GM23338 (cell line): ENCODE data around the gene ICOS. TPM values are rescaled to one million over a fixed set of nuclear protein-coding genes. Genes with fewer than 3 reads are reported as not detected.

Experiments used
- ATAC-seq: fragments of 200-7000 bp; cut with Tn5 transposase; 3 replicates; pipeline ENCODE4 v1.9.1; 2020
- DNase-seq: peaks from one replicate; pipeline ENCODE4 v3.0.0-alpha.2; 2015; ENCODE audit warnings: low spot score
- H2AFZ ChIP-seq: fragments of 200-600 bp; sonication (generic); 2 replicates; pipeline ENCODE4 v1.8.0; 2016; ENCODE audit warnings: antibody characterized with exemption, mild to moderate bottlenecking, moderate library complexity
- H3F3A ChIP-seq: fragments of 200-600 bp; sonication (generic); replicated peaks from 2 replicates; pipeline ENCODE4 v1.8.0; 2017; ENCODE audit warnings: antibody characterized with exemption, mixed run types, low read depth
- H3K27ac ChIP-seq: fragments of 200-600 bp; sonication (generic); 2 replicates; pipeline ENCODE4 v1.6.1; 2016; ENCODE audit warnings: low read depth
- H3K27me3 ChIP-seq: fragments of 200-600 bp; sonication (generic); 2 replicates; pipeline ENCODE4 v1.8.0; 2016; ENCODE audit warnings: mild to moderate bottlenecking, mixed run types, moderate library complexity; ENCODE audit not compliant: insufficient read depth
- H3K36me3 ChIP-seq: fragments of 200-600 bp; sonication (generic); 2 replicates; pipeline ENCODE4 v1.8.0; 2016; ENCODE audit warnings: mild to moderate bottlenecking; ENCODE audit not compliant: insufficient read depth
- H3K4me1 ChIP-seq: fragments of 200-600 bp; sonication (generic); 2 replicates; pipeline ENCODE4 v1.8.0; 2016; ENCODE audit warnings: mild to moderate bottlenecking, moderate library complexity; ENCODE audit not compliant: insufficient read depth
- H3K4me2 ChIP-seq: fragments of 200-600 bp; sonication (generic); 2 replicates; pipeline ENCODE4 v1.7.1; 2017; ENCODE audit warnings: mixed run types
- H3K4me3 ChIP-seq: fragments of 200-600 bp; sonication (generic); 2 replicates; pipeline ENCODE4 v1.6.1; 2016; ENCODE audit warnings: mixed run types
- H3K79me2 ChIP-seq: fragments of 200-600 bp; sonication (generic); replicated peaks from 2 replicates; pipeline ENCODE4 v1.8.0; 2017; ENCODE audit warnings: mild to moderate bottlenecking; ENCODE audit not compliant: insufficient read depth
- H3K9me2 ChIP-seq: fragments of 200-600 bp; sonication (generic); 2 replicates; pipeline ENCODE4 v1.8.0; 2017; ENCODE audit not compliant: insufficient read depth
- H4K20me1 ChIP-seq: fragments of 200-600 bp; sonication (generic); replicated peaks from 2 replicates; pipeline ENCODE4 v1.8.0; 2017; ENCODE audit warnings: mild to moderate bottlenecking; ENCODE audit not compliant: insufficient read depth
- H3K27ac Mint-ChIP-seq: 2 replicates; pipeline ENCODE4 v1.8.0; 2020; ENCODE audit warnings: inconsistent platforms, mild to moderate bottlenecking, moderate library complexity, mixed read lengths
- H3K27me3 Mint-ChIP-seq: 3 replicates; pipeline ENCODE4 v1.8.0; 2022; ENCODE audit warnings: low read depth, mild to moderate bottlenecking, moderate library complexity, mixed read lengths, inconsistent platforms; ENCODE audit not compliant: insufficient read depth, poor library complexity
- H3K36me3 Mint-ChIP-seq: 3 replicates; pipeline ENCODE4 v1.8.0; 2021; ENCODE audit warnings: low read depth, mild to moderate bottlenecking, inconsistent platforms, moderate library complexity, mixed read lengths
- H3K4me1 Mint-ChIP-seq: 3 replicates; pipeline ENCODE4 v1.8.0; 2020; ENCODE audit warnings: mild to moderate bottlenecking, inconsistent platforms, mixed read lengths
- H3K4me3 Mint-ChIP-seq: 3 replicates; pipeline ENCODE4 v1.8.0; 2021; ENCODE audit warnings: moderate library complexity, mild to moderate bottlenecking, inconsistent platforms, mixed read lengths
- H3K9me3 Mint-ChIP-seq: 3 replicates; pipeline ENCODE4 v1.8.0; 2020; ENCODE audit warnings: moderate library complexity, mild to moderate bottlenecking, inconsistent platforms, mixed read lengths
- CREB1 ChIP-seq: fragments of 250-450 bp; sonication (Bioruptor Pico); IDR thresholded peaks from 2 replicates; pipeline ENCODE4 v1.5.0; 2020; ENCODE audit warnings: low read depth, mild to moderate bottlenecking, moderate library complexity
- EZH2 ChIP-seq: fragments of 200-600 bp; sonication (generic); IDR thresholded peaks from one replicate; pipeline ENCODE4 v1.8.0; 2017; ENCODE audit warnings: antibody characterized with exemption, mild to moderate bottlenecking, low read depth; ENCODE audit not compliant: unreplicated experiment
- EZH2phosphoT487 ChIP-seq: fragments of 200-600 bp; sonication (generic); IDR thresholded peaks from one replicate; pipeline ENCODE4 v1.8.1; 2018; ENCODE audit warnings: antibody characterized with exemption; ENCODE audit not compliant: unreplicated experiment
- NANOG ChIP-seq: IDR thresholded peaks from 2 replicates; pipeline ENCODE4 v1.6.1; 2016; ENCODE audit warnings: antibody characterized with exemption, borderline replicate concordance
- ZNF331 ChIP-seq: fragments of 250-450 bp; sonication (Bioruptor Pico); IDR thresholded peaks from 2 replicates; pipeline ENCODE4 v1.5.0; 2020; ENCODE audit warnings: low read depth, mild to moderate bottlenecking, moderate library complexity
- polyA plus RNA-seq: library from polyadenylated mRNA; unstranded; fragments of >200 nt; fragmentation: Nextera tagmentation; extraction: Ambion mirVana; gene quantifications from 2 replicates; pipeline ENCODE4 v1.2.1, GENCODE V29; 2016
- total RNA-seq: library from RNA; depleted of rRNA; stranded (reverse); fragments of >200 nt; shearing (Covaris generic); gene quantifications from 2 replicates; pipeline ENCODE4 v1.2.3, GENCODE V29; 2014
- TF ChIP-seq, protein P1 (sequence below): IDR thresholded peaks from 2 replicates; pipeline ENCODE4 v1.6.1; 2016; ENCODE audit warnings: antibody characterized with exemption
- TF ChIP-seq, protein P2 (sequence below): IDR thresholded peaks from one replicate; pipeline ENCODE4 v1.6.1; 2018; ENCODE audit warnings: antibody characterized with exemption; ENCODE audit not compliant: unreplicated experiment
- TF ChIP-seq, protein P3 (sequence below), 2 experiments: fragments of 200-600 bp in 1 of 2; sonication (generic) in 1 of 2; conservative IDR thresholded peaks; 2 replicates each; pipeline versions ENCODE4 v1.5.1 to v1.6.1; 2016 to 2017; ENCODE audit warnings: antibody characterized with exemption in 2 of 2, low read depth in 2 of 2, mild to moderate bottlenecking in 2 of 2, moderate library complexity in 1 of 2

The ICOS gene
- total and polyA plus RNA-seq, 2 experiments from 2014 or later = not detected

DNA sequence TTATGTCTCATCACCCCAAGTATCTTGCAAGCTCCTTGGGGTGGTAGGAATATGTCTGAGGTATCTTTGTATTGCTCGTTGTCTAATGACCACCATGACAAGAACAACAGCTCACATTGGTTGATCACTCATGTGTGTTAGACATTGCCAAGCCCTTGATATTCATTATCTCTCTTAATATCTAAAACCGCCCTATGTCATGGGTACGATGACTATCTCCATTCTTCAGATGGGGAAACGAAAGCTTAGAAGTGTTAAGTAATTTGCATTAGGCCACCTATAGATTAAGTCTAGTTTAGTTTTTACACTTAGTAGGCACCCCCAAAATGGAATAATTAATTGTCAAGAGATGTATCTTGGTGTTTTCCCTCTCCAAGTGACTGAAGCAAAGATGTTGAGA, 57.0 kb downstream of the ICOS start (continued):
- TF ChIP-seq, protein P1, sequence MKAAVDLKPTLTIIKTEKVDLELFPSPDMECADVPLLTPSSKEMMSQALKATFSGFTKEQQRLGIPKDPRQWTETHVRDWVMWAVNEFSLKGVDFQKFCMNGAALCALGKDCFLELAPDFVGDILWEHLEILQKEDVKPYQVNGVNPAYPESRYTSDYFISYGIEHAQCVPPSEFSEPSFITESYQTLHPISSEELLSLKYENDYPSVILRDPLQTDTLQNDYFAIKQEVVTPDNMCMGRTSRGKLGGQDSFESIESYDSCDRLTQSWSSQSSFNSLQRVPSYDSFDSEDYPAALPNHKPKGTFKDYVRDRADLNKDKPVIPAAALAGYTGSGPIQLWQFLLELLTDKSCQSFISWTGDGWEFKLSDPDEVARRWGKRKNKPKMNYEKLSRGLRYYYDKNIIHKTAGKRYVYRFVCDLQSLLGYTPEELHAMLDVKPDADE = no peak

DNA sequence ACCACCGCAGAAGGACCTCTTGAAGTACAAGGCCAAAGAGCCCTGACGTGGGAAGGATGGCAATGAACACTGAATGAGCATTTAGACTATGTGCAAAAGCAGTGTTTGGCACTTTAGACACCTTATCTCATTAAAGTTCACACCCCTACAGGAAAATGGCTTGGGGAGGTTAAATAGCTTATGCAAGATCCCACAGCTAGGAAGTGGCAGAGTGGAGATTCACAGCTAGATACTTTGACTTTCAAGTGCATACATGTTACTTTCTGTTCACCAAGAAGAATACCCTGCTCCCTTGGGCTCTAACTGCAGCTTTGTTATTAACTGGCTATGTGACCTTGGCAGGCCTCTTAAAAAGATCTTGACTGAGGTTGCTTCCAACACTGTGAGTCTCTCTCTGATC, 58.2 kb downstream of the ICOS start:
- Histone ChIP-seq H3K79me2 (no peaks in the 10 kb centered on the region), H3K36me3 (no peaks in the 10 kb centered on the region), H3F3A (no peaks in the 10 kb centered on the region), H3K4me3 (no peak overlapping the region), H4K20me1 (no peaks in the 10 kb centered on the region), H3K27ac (no peak overlapping the region), H2AFZ (no peak overlapping the region), H3K27me3 (no peaks in the 10 kb centered on the region), H3K4me1 (no peaks in the 10 kb centered on the region), H3K4me2 (no peak overlapping the region), H3K9me2 (0 out of 2 replicates have a peak, but pooled peaks cover 3% of the 10 kb centered on the region)
- Mint-ChIP-seq H3K4me1 (no peaks in the 10 kb centered on the region), H3K9me3 (no peaks in the 10 kb centered on the region), H3K36me3 (no peaks in the 10 kb centered on the region), H3K4me3 (no peak overlapping the region), H3K27me3 (peaks cover 3% of the 10 kb centered on the region), H3K27ac (no peak overlapping the region)
- ATAC-seq (no peak), DNase-seq (no peak)
- TF ChIP-seq, protein P2, sequence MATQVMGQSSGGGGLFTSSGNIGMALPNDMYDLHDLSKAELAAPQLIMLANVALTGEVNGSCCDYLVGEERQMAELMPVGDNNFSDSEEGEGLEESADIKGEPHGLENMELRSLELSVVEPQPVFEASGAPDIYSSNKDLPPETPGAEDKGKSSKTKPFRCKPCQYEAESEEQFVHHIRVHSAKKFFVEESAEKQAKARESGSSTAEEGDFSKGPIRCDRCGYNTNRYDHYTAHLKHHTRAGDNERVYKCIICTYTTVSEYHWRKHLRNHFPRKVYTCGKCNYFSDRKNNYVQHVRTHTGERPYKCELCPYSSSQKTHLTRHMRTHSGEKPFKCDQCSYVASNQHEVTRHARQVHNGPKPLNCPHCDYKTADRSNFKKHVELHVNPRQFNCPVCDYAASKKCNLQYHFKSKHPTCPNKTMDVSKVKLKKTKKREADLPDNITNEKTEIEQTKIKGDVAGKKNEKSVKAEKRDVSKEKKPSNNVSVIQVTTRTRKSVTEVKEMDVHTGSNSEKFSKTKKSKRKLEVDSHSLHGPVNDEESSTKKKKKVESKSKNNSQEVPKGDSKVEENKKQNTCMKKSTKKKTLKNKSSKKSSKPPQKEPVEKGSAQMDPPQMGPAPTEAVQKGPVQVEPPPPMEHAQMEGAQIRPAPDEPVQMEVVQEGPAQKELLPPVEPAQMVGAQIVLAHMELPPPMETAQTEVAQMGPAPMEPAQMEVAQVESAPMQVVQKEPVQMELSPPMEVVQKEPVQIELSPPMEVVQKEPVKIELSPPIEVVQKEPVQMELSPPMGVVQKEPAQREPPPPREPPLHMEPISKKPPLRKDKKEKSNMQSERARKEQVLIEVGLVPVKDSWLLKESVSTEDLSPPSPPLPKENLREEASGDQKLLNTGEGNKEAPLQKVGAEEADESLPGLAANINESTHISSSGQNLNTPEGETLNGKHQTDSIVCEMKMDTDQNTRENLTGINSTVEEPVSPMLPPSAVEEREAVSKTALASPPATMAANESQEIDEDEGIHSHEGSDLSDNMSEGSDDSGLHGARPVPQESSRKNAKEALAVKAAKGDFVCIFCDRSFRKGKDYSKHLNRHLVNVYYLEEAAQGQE = no peak
- TF ChIP-seq, protein P1 = no peak
- TF ChIP-seq, protein P3, sequence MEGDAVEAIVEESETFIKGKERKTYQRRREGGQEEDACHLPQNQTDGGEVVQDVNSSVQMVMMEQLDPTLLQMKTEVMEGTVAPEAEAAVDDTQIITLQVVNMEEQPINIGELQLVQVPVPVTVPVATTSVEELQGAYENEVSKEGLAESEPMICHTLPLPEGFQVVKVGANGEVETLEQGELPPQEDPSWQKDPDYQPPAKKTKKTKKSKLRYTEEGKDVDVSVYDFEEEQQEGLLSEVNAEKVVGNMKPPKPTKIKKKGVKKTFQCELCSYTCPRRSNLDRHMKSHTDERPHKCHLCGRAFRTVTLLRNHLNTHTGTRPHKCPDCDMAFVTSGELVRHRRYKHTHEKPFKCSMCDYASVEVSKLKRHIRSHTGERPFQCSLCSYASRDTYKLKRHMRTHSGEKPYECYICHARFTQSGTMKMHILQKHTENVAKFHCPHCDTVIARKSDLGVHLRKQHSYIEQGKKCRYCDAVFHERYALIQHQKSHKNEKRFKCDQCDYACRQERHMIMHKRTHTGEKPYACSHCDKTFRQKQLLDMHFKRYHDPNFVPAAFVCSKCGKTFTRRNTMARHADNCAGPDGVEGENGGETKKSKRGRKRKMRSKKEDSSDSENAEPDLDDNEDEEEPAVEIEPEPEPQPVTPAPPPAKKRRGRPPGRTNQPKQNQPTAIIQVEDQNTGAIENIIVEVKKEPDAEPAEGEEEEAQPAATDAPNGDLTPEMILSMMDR (conservative IDR thresholded peaks at IDR 0.05; ENCODE audit: low read depth in 2 of 2) = no peak
- TF ChIP-seq EZH2 (no peak), CREB1 (CRISPR knock-in tag) (no peak), NANOG (no peak), ZNF331 (CRISPR knock-in tag) (no peak), EZH2phosphoT487 (no peak)
